Smooth muscle cell (in vitro differentiated cells): ENCODE results near the gene KIAA1191. TPM values are rescaled to one million over a fixed set of nuclear protein-coding genes. Genes with fewer than 3 reads are reported as not detected.

Experiments
- DNase-seq: peaks from one replicate; lab custom pipeline; 2025; ENCODE audit not compliant: unreplicated experiment; lab: John Stamatoyannopoulos, UW
- H2AFZ ChIP-seq: fragments of 200-600 bp; sonication (generic); 2 replicates; pipeline ENCODE4 v1.6.0; 2016; ENCODE audit warnings: antibody characterized with exemption, low read depth, mild to moderate bottlenecking
- H3F3A ChIP-seq: fragments of 200-600 bp; sonication (generic); 2 replicates; pipeline ENCODE4 v1.6.0; 2017; ENCODE audit warnings: antibody characterized with exemption, low read depth
- H3K27ac ChIP-seq: fragments of 200-600 bp; sonication (generic); 2 replicates; pipeline ENCODE4 v1.5.1; 2016; ENCODE audit warnings: low read depth, mild to moderate bottlenecking
- H3K27me3 ChIP-seq: fragments of 200-600 bp; sonication (generic); 2 replicates; pipeline ENCODE4 v1.6.1; 2016; ENCODE audit warnings: low read depth, mild to moderate bottlenecking
- H3K36me3 ChIP-seq: fragments of 200-600 bp; sonication (generic); 2 replicates; pipeline ENCODE4 v1.5.1; 2016; ENCODE audit warnings: low read depth
- H3K4me1 ChIP-seq: fragments of 200-600 bp; sonication (generic); 2 replicates; pipeline ENCODE4 v1.5.1; 2016; ENCODE audit warnings: low read depth
- H3K4me2 ChIP-seq: fragments of 200-600 bp; sonication (generic); 2 replicates; pipeline ENCODE4 v1.6.0; 2016; ENCODE audit warnings: mild to moderate bottlenecking
- H3K4me3 ChIP-seq: fragments of 200-600 bp; sonication (generic); 2 replicates; pipeline ENCODE4 v1.5.1; 2016; ENCODE audit warnings: mild to moderate bottlenecking
- H3K79me2 ChIP-seq: fragments of 200-600 bp; sonication (generic); 2 replicates; pipeline ENCODE4 v1.6.0; 2016; ENCODE audit warnings: low read depth, mild to moderate bottlenecking
- H3K9ac ChIP-seq: fragments of 200-600 bp; sonication (generic); 2 replicates; pipeline ENCODE4 v1.6.0; 2016; ENCODE audit warnings: low read depth
- H3K9me3 ChIP-seq: fragments of 200-600 bp; sonication (generic); replicated peaks from 2 replicates; pipeline ENCODE4 v1.5.1; 2016; ENCODE audit warnings: low read depth
- H4K20me1 ChIP-seq: fragments of 200-600 bp; sonication (generic); 2 replicates; pipeline ENCODE4 v1.6.0; 2016; ENCODE audit warnings: low read depth
- CTCF ChIP-seq: fragments of 200-600 bp; sonication (generic); IDR thresholded peaks from 2 replicates; pipeline ENCODE4 v1.5.1; 2017; ENCODE audit warnings: borderline replicate concordance, mild to moderate bottlenecking, antibody characterized with exemption; ENCODE audit not compliant: insufficient read depth, poor library complexity, severe bottlenecking
- WGBS: methylation state at CpG from one replicate; pipeline ENCODE4 v1.1.7; 2016; ENCODE audit warnings: low lambda C conversion rate; 5-methylcytosine and 5-hydroxymethylcytosine counted together
- polyA plus RNA-seq: library from polyadenylated mRNA; unstranded; fragments of >200 nt; fragmentation: Nextera tagmentation; extraction: Ambion mirVana; gene quantifications from 2 replicates; pipeline ENCODE4 v1.2.1, GENCODE V29; 2016
- total RNA-seq: library from RNA; depleted of rRNA; stranded (reverse); fragments of >200 nt; gene quantifications from 2 replicates; pipeline ENCODE4 v1.2.3, GENCODE V29; 2014

The KIAA1191 gene
- total and polyA plus RNA-seq, 2 experiments from 2014 or later, result 71.6 to 80.3 TPM

- DNase-seq, result no peak
- Histone ChIP-seq H3K27ac (no peak overlapping the region), H3K27me3 (no peaks in the 10 kb centered on the region), H3F3A (no peaks in the 10 kb centered on the region), H3K4me3 (no peak overlapping the region), H2AFZ (no peak overlapping the region), H4K20me1 (peaks cover 70% of the 10 kb centered on the region), H3K36me3 (peaks cover 7% of the 10 kb centered on the region), H3K4me2 (no peak overlapping the region), H3K79me2 (peaks cover 28% of the 10 kb centered on the region), H3K9me3 (no peaks in the 10 kb centered on the region), H3K9ac (no peak overlapping the region), H3K4me1 (no peaks in the 10 kb centered on the region)
- no peak for TF ChIP-seq CTCF
- 98% methylated on average over 8 of the region's 8 CpGs for WGBS
Measured at GRCh38 chr5:176350416-176350815, 11.1 kb downstream of the KIAA1191 start.

DNA sequence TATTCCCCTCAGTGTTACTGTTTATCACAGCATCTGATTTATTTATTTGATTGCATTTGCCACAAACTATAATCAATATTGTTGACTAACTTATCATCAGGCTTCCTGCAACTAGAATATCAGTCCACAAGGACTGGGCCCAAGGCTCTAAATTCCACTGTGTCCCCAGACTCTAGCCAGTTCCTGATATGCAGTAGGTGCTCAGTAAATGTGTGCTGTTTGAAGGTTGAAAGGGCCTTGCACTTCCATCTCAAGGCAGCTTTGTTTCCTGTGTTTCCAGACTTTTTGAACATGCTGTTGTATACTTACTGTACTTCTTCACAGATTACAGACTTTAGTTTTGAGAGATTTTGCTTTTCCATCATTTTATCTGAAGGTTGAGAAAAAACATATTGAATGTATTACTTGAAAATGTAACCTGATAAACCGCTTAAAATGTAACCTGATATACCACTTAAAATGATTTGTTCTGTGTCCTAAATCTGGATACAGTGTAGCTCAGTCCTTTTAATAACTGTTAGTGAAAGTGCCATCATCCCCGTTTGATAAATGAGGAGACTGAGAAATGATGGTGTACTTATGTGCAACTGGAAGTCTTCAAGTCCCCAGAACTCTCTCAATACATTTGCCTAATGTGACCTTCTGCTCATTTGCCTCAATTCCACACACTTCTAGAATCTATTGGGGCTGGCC lies 18.7 kb downstream of the KIAA1191 start:
- no peaks in the 10 kb centered on the region for H4K20me1 ChIP-seq
- no peak for TF ChIP-seq CTCF
- H3K9me3 ChIP-seq, result no peaks in the 10 kb centered on the region
- no peak overlapping the region for H3K27ac ChIP-seq
- no peaks in the 10 kb centered on the region for H3F3A ChIP-seq
- no peak overlapping the region for H3K4me2 ChIP-seq
- DNase-seq, result no peak
- no peaks in the 10 kb centered on the region for H3K4me1 ChIP-seq
- H3K79me2 ChIP-seq, result no peaks in the 10 kb centered on the region
- H3K9ac ChIP-seq, result no peak overlapping the region
- no peak overlapping the region for H3K4me3 ChIP-seq
- 98% methylated on average over 2 of the region's 2 CpGs for WGBS
- H2AFZ ChIP-seq, result no peak overlapping the region
- H3K27me3 ChIP-seq, result no peaks in the 10 kb centered on the region
- H3K36me3 ChIP-seq, result peaks cover 7% of the 10 kb centered on the region

- DNase-seq, result no peak
- Histone ChIP-seq H3K79me2 (no peaks in the 10 kb centered on the region), H3K9me3 (no peaks in the 10 kb centered on the region), H3F3A (no peaks in the 10 kb centered on the region), H3K4me2 (no peak overlapping the region), H3K27me3 (no peaks in the 10 kb centered on the region), H3K4me3 (no peak overlapping the region), H2AFZ (no peak overlapping the region), H3K4me1 (no peaks in the 10 kb centered on the region), H4K20me1 (no peaks in the 10 kb centered on the region), H3K27ac (no peak overlapping the region), H3K9ac (no peak overlapping the region), H3K36me3 (peaks cover 3% of the 10 kb centered on the region)
- TF ChIP-seq CTCF, result no peak
- WGBS, result 97% methylated on average over 1 of the region's 1 CpG
Measured at GRCh38 chr5:176342158-176342483, 19.4 kb downstream of the KIAA1191 start.
